ENCODE measurements around the gene COIL.

Gene COIL

DNA sequence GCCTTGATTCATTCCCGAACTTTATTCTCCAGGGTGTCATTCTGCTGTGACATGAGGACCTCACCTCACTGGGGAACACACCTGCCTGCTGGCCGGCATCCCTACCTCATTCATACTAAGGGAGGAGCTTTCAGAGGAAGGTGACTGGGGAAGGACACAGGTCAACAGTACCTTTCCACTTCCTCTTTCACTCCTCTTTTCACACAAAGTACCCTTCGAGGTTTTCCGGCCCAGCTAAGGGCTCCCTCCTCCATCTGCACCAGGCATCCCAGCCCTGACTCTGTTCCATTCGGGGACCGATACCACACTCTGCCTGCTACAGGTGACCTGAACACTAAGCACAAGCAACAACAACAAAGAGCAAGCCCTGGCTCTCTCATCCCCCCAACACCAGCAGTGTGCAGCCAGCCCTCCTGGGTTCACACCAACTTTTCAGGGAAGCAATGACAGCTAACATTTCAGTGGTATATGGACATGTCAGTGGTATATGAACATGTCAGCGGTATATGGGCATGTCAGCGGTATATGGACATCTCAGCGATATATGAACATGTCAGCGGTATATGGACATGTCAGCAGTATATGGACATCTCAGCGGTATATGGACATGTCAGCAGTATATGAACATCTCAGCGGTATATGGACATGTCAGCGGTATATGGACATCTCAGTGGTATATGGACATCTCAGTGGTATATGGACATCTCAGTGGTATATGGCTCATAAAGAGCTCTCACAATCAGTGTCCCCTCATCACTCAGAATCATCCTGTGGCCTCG, 63.0 kb downstream of the COIL start:
- peaks cover 83% of the 10 kb centered on the region for H3K36me3 Mint-ChIP-seq (ENCODE audit: low read depth)
- no peaks in the 10 kb centered on the region for H3K27me3 Mint-ChIP-seq (ENCODE audit: low read depth)
- H3K4me1 Mint-ChIP-seq (ENCODE audit: low read depth), result peaks cover 6% of the 10 kb centered on the region
- no peak overlapping the region for H3K27ac Mint-ChIP-seq
- no peak overlapping the region for H3K4me3 Mint-ChIP-seq
- H3K9me3 Mint-ChIP-seq, result no peaks in the 10 kb centered on the region
- no peak for DNase-seq (ENCODE audit: low spot score)

DNA sequence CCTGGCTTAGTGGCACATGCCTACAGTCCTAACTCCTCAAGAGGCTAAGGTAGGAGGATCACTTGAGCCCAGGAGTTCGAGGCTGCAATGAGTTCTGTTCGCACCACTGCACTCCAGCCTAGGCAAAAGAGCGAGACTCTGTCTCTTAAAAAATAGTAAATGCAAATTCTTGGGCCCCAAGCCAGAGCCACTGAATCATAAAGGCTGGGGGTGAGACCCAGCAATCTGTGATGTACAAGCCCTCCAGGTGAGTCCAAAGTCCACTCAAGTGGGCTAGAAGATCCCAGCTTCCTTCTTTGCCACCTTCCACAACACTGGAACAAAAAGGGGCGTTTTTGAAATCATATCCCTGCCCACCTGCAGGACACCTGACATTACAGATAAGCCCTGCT, 63.9 kb downstream of the COIL start:
- H3K9me3 Mint-ChIP-seq, result no peaks in the 10 kb centered on the region
- H3K27me3 Mint-ChIP-seq (ENCODE audit: low read depth), result no peaks in the 10 kb centered on the region
- peaks cover 82% of the 10 kb centered on the region for H3K36me3 Mint-ChIP-seq (ENCODE audit: low read depth)
- H3K27ac Mint-ChIP-seq, result no peak overlapping the region
- no peak for DNase-seq (ENCODE audit: low spot score)
- H3K4me1 Mint-ChIP-seq (ENCODE audit: low read depth), result peaks cover 6% of the 10 kb centered on the region
- H3K4me3 Mint-ChIP-seq, result no peak overlapping the region

DNA sequence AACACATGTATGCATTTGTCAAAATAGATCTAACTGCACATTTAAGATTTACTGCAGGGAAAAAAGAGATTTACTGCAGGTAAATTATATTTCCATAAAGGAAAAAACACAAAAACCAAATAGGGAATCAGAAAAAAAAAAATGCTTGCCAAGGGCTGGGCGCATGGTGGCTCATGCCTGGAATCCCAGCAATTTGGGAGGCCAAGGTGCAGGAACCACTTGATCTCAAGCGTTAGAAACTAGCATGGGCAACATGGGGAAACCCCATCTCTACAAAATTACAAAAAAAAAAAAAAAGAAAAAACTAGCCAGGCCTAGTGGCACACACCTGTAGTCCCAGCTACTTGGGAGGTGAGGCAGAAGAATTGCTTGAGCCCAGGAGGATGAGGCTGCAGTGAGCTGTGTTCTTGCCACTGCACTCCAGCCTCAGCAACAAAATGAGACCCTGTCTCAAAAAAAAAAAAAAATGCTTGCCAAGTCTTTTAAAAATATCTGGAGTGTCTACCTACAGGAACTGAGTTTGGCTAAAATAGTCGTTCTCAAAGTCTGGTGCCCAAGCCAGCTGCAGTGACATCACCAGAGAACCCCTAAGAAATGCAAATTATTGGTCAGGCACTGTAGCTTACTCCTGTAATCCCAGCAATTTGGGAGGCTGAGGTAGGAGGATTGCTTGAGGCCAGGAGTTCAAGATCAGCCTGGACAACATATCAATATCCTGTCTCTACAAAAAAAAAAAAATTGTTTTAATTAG, 64.5 kb downstream of the COIL start:
- H3K9me3 Mint-ChIP-seq, result no peaks in the 10 kb centered on the region

DNA sequence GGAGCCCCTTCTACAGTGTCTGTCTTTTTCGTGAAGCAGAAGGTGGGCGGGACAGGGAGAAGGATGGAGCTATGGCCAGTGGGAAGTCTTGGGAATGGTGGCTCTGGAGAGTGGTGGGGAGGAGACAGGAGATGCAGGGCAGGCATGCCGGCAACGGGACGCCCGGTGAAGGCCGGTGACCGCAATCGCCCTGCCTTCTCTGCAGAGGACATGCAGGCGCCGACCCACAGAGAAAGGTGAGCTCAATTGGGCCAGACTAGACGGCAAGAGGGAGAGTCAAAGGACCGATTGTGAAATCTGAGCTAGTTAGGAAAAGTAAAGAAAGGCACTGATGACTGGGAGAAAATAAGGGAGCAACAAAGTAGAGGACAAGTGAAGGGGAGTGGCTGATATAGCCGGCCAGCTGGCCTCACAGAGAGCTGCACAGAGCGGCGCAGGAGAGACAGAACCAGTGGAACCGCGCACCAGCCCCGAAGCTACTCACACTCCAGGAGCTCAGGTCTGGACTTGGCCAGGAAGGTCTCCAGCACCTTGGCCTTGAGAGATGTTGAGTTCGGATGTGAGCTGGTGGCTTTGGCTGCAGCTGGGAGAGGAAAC, 65.9 kb downstream of the COIL start:
- Mint-ChIP-seq H3K36me3 (ENCODE audit: low read depth) (peaks cover 84% of the 10 kb centered on the region), H3K4me3 (no peak overlapping the region), H3K9me3 (no peaks in the 10 kb centered on the region), H3K27me3 (ENCODE audit: low read depth) (no peaks in the 10 kb centered on the region), H3K27ac (no peak overlapping the region), H3K4me1 (ENCODE audit: low read depth) (peaks cover 6% of the 10 kb centered on the region)
- no peak for DNase-seq (ENCODE audit: low spot score)

More for the DNA sequence above, 64.5 kb downstream of the COIL start:
- no peak for DNase-seq (ENCODE audit: low spot score)
- Mint-ChIP-seq H3K4me1 (ENCODE audit: low read depth) (peaks cover 6% of the 10 kb centered on the region), H3K4me3 (no peak overlapping the region), H3K27me3 (ENCODE audit: low read depth) (no peaks in the 10 kb centered on the region), H3K36me3 (ENCODE audit: low read depth) (peaks cover 81% of the 10 kb centered on the region), H3K27ac (no peak overlapping the region)

DNA sequence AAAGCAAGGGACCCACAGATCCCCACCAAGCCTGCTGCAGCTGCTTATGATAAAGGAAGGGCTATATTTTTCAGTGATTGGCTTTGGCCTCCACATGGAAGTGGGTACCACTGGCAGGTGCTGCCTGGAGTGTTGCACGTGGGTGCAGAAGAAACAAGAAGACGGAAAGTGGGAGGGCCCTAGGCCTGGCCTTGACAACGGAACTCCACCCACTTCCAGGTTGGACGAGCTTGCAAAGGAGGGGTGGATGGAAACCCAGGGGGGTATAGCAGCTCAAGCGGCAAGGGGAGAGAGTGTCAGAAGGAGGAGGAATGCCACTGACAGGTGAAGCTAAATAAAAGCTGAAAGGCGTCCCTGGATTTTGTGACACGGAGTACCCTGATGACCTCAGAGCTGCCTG, 67.3 kb downstream of the COIL start:
- H3K9me3 Mint-ChIP-seq, result no peaks in the 10 kb centered on the region
- H3K4me3 Mint-ChIP-seq, result no peak overlapping the region
- no peak overlapping the region for H3K27ac Mint-ChIP-seq
- H3K36me3 Mint-ChIP-seq (ENCODE audit: low read depth), result peaks cover 85% of the 10 kb centered on the region
- peaks cover 3% of the 10 kb centered on the region for H3K4me1 Mint-ChIP-seq (ENCODE audit: low read depth)
- DNase-seq (ENCODE audit: low spot score), result no peak
- H3K27me3 Mint-ChIP-seq (ENCODE audit: low read depth), result no peaks in the 10 kb centered on the region

DNA sequence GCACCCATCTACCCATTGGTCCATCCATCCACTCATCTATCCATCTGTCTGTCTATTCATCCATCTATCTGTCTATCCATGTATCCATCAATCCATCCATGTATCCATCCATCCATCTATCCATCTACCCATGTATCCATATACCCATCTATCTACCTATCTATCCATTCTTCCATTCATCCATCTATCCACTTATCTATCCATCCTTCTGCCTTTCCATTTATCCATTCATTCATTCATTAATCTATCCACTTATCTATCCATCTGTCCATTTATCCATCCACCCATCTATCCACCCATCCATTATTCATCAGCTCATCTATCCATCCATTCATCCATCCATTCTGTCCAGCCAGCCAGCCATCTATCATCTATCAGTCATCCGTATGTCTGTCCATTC, 68.5 kb downstream of the COIL start:
- Mint-ChIP-seq H3K36me3 (ENCODE audit: low read depth) (peaks cover 85% of the 10 kb centered on the region), H3K4me1 (ENCODE audit: low read depth) (peaks cover 1% of the 10 kb centered on the region), H3K27me3 (ENCODE audit: low read depth) (no peaks in the 10 kb centered on the region), H3K9me3 (peaks cover 9% of the 10 kb centered on the region), H3K27ac (peak overlapping the region; percentile 52), H3K4me3 (no peak overlapping the region)
- DNase-seq (ENCODE audit: low spot score), result no peak

DNA sequence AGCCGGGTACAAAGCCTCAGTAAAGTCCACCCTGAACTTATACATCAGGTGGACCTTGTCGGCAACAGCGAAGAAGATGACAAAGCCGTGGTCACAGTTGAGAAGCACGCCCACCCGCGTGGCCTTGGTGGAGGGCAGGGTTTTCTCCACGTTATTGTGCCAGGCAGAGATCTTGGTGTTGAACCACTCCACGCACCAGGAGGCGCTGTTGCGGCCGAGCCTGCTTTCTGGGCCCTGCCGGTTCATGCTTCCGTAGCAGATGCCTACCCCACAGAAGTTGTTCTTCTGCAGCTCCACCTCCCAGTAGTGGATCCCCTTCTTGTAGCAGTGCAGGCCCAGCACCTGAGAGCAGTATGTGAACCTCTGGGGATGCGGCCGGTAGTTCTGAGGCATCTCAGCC, 69.1 kb downstream of the COIL start:
- H3K27me3 Mint-ChIP-seq (ENCODE audit: low read depth), result no peaks in the 10 kb centered on the region
- no peaks in the 10 kb centered on the region for H3K4me1 Mint-ChIP-seq (ENCODE audit: low read depth)
- DNase-seq (ENCODE audit: low spot score), result peak; percentile 15
- H3K4me3 Mint-ChIP-seq, result no peak overlapping the region
- H3K9me3 Mint-ChIP-seq, result peaks cover 12% of the 10 kb centered on the region
- H3K27ac Mint-ChIP-seq, result no peak overlapping the region
- H3K36me3 Mint-ChIP-seq (ENCODE audit: low read depth), result peaks cover 85% of the 10 kb centered on the region

DNA sequence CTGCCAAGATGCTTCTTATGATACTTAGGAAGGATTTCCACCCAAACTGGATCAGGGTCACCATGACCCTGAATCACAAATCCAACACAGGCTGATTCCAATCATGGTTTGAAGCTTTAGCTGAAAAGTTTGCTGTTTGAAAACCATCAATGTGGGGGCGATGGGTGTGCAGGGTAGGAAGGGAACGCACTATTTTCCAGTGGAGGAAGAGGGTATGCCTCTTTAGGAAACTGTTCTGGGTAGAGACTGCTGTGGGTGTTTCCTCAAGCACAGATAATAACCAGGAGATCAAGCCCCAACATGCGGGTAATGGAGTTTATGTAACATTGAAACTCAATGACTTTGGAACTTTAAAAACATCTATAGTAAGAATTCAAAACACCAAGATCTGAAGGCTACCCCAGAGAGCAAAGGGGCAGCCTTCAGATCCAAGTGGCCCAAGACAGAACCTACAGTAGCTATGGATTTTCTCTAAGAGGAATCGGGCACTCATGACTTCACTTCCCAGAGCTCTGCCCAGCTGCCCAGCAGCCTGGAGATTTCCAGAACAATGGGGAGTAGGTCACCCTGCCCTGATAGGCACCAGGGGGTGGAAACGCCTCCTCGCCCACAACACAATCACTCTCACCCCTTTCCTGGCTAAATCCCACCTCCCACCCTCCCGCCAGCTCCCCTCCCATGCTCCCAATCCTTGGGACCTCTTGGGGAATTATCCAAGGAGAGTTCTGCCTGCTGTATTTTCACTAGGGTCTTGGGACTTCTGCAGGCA, 69.8 kb downstream of the COIL start:
- H3K27me3 Mint-ChIP-seq (ENCODE audit: low read depth), result no peaks in the 10 kb centered on the region
- peaks cover 12% of the 10 kb centered on the region for H3K9me3 Mint-ChIP-seq
- H3K4me3 Mint-ChIP-seq, result no peak overlapping the region
- H3K27ac Mint-ChIP-seq, result no peak overlapping the region
- peaks cover 88% of the 10 kb centered on the region for H3K36me3 Mint-ChIP-seq (ENCODE audit: low read depth)
- no peaks in the 10 kb centered on the region for H3K4me1 Mint-ChIP-seq (ENCODE audit: low read depth)
- DNase-seq (ENCODE audit: low spot score), result no peak

DNA sequence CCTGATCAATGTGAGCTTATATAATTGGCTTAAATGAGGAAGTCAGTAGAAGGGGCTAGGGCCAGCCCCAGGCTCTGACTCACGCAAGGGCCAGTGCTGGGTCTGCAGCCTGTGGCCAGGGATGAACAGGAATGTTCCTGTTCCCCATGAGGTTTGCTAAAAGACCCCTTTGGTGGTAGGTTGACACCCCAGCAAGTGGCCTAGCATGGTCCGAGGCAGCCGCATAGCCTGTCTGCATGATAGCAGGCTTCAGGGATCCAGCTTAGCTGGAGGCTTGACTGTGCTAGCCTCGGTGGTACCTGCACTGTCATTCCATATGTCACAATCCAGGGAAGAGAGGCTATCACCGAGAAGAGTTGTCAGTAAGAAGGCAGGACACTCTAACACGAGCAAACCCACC, 70.5 kb downstream of the COIL start:
- Mint-ChIP-seq H3K4me1 (ENCODE audit: low read depth) (no peaks in the 10 kb centered on the region), H3K27ac (no peak overlapping the region), H3K36me3 (ENCODE audit: low read depth) (peaks cover 83% of the 10 kb centered on the region), H3K9me3 (peaks cover 12% of the 10 kb centered on the region), H3K4me3 (no peak overlapping the region), H3K27me3 (ENCODE audit: low read depth) (no peaks in the 10 kb centered on the region)
- no peak for DNase-seq (ENCODE audit: low spot score)
